Karpas-422 (cell line): Measurements from ENCODE around the gene SLC2A9. TPM values are rescaled to one million over a fixed set of nuclear protein-coding genes. Genes with fewer than 3 reads are reported as not detected.

Source experiments
- DNase-seq: peaks from one replicate; pipeline ENCODE4 v3.0.0-alpha.2; 2015
- H2AFZ ChIP-seq: fragments of 200-600 bp; sonication (generic); 2 replicates; pipeline ENCODE4 v1.6.1; 2014; ENCODE audit warnings: antibody characterized with exemption, low read length, mixed read lengths
- H3K27ac ChIP-seq: fragments of 200-600 bp; sonication (generic); 2 replicates; pipeline ENCODE4 v1.5.1; 2014; ENCODE audit warnings: mild to moderate bottlenecking, low read length, moderate library complexity
- H3K27me3 ChIP-seq: fragments of 200-600 bp; sonication (generic); 2 replicates; pipeline ENCODE4 v1.6.1; 2014; ENCODE audit warnings: low read length, mixed read lengths
- H3K36me3 ChIP-seq: fragments of 200-600 bp; sonication (generic); 2 replicates; pipeline ENCODE4 v1.6.1; 2014; ENCODE audit warnings: low read length, mixed read lengths; ENCODE audit not compliant: insufficient read depth
- H3K4me1 ChIP-seq: fragments of 200-600 bp; sonication (generic); 2 replicates; pipeline ENCODE4 v1.6.1; 2014; ENCODE audit warnings: mild to moderate bottlenecking, low read length, mixed read lengths
- H3K4me2 ChIP-seq: fragments of 200-600 bp; sonication (generic); 2 replicates; pipeline ENCODE4 v1.6.1; 2014; ENCODE audit warnings: low read length, low read depth, mild to moderate bottlenecking; ENCODE audit not compliant: poor library complexity, severe bottlenecking
- H3K4me3 ChIP-seq: fragments of 200-600 bp; sonication (generic); 2 replicates; pipeline ENCODE4 v1.5.1; 2014; ENCODE audit warnings: mild to moderate bottlenecking, antibody characterized with exemption, low read length, mixed read lengths
- H3K79me2 ChIP-seq: fragments of 200-600 bp; sonication (generic); 2 replicates; pipeline ENCODE4 v1.6.1; 2014; ENCODE audit warnings: mild to moderate bottlenecking, low read length, mixed read lengths
- H3K9ac ChIP-seq: fragments of 200-600 bp; sonication (generic); 2 replicates; pipeline ENCODE4 v1.6.0; 2014; ENCODE audit warnings: low read length
- H3K9me2 ChIP-seq: fragments of 200-600 bp; sonication (generic), shearing (Covaris generic); replicated peaks from 2 replicates; pipeline ENCODE4 v1.6.0; 2014; ENCODE audit warnings: mild to moderate bottlenecking, low read length, moderate library complexity; ENCODE audit not compliant: insufficient read depth
- H3K9me3 ChIP-seq: fragments of 300-700, 200-600 bp; sonication (generic); 2 replicates; pipeline ENCODE4 v1.6.1; 2014; ENCODE audit warnings: low read length, mixed read lengths
- H4K20me1 ChIP-seq: fragments of 200-600 bp; sonication (generic); 2 replicates; pipeline ENCODE4 v1.6.1; 2014; ENCODE audit warnings: mild to moderate bottlenecking, antibody characterized with exemption, low read length, low read depth; ENCODE audit not compliant: insufficient read depth
- total RNA-seq: library from RNA; depleted of rRNA; stranded (reverse); fragments of >200 nt; shearing (Covaris generic); gene quantifications from 2 replicates; pipeline ENCODE4 v1.2.3, GENCODE V29; 2014; ENCODE audit warnings: low replicate concordance

SLC2A9 gene
- total RNA-seq, 1 experiment from 2014 or later: 0.71 TPM

GRCh38 chr4:9895333-9895705 lies 126.0 kb downstream of the SLC2A9 start:
- Histone ChIP-seq H3K9ac (no peak overlapping the region), H3K36me3 (no peaks in the 10 kb centered on the region), H3K4me1 (no peaks in the 10 kb centered on the region), H3K27ac (no peak overlapping the region), H3K4me2 (no peak overlapping the region), H3K9me3 (no peaks in the 10 kb centered on the region), H2AFZ (no peak overlapping the region), H3K4me3 (no peak overlapping the region), H3K9me2 (no peaks in the 10 kb centered on the region), H4K20me1 (peaks cover 3% of the 10 kb centered on the region; the same call in 1 of the 2 replicates), H3K27me3 (no peaks in the 10 kb centered on the region; the same call in 1 of the 2 replicates), H3K79me2 (no peaks in the 10 kb centered on the region)
- DNase-seq: no peak

- no peak overlapping the region for H3K4me3 ChIP-seq
- no peaks in the 10 kb centered on the region for H3K4me1 ChIP-seq
- no peak overlapping the region for H2AFZ ChIP-seq
- H3K36me3 ChIP-seq: no peaks in the 10 kb centered on the region
- no peak for DNase-seq
- no peaks in the 10 kb centered on the region for H3K79me2 ChIP-seq
- H3K27me3 ChIP-seq: no peaks in the 10 kb centered on the region; the same call in 1 of the 2 replicates
- H4K20me1 ChIP-seq: peaks cover 3% of the 10 kb centered on the region; the same call in 1 of the 2 replicates
- no peaks in the 10 kb centered on the region for H3K9me3 ChIP-seq
- no peaks in the 10 kb centered on the region for H3K9me2 ChIP-seq
- no peak overlapping the region for H3K4me2 ChIP-seq
- H3K9ac ChIP-seq: no peak overlapping the region
- H3K27ac ChIP-seq: no peak overlapping the region
Measured at GRCh38 chr4:9894644-9895332, 126.5 kb downstream of the SLC2A9 start.

- no peak overlapping the region for H3K4me3 ChIP-seq
- no peaks in the 10 kb centered on the region for H3K9me2 ChIP-seq
- no peaks in the 10 kb centered on the region for H3K79me2 ChIP-seq
- H2AFZ ChIP-seq: no peak overlapping the region
- no peaks in the 10 kb centered on the region for H4K20me1 ChIP-seq
- no peaks in the 10 kb centered on the region; the same call in 1 of the 2 replicates for H3K27me3 ChIP-seq
- no peak overlapping the region for H3K27ac ChIP-seq
- DNase-seq: peak; percentile 17
- H3K36me3 ChIP-seq: no peaks in the 10 kb centered on the region
- no peaks in the 10 kb centered on the region for H3K9me3 ChIP-seq
- no peaks in the 10 kb centered on the region for H3K4me1 ChIP-seq
- H3K9ac ChIP-seq: no peak overlapping the region
- H3K4me2 ChIP-seq: no peak overlapping the region
Measured at GRCh38 chr4:9893329-9894108, 127.8 kb downstream of the SLC2A9 start.

GRCh38 chr4:9891740-9892139 lies 129.6 kb downstream of the SLC2A9 start:
- Histone ChIP-seq H3K36me3 (no peaks in the 10 kb centered on the region), H4K20me1 (no peaks in the 10 kb centered on the region), H3K9me2 (no peaks in the 10 kb centered on the region), H3K9ac (no peak overlapping the region), H3K27ac (no peak overlapping the region), H2AFZ (no peak overlapping the region), H3K4me2 (no peak overlapping the region), H3K4me3 (no peak overlapping the region), H3K79me2 (no peaks in the 10 kb centered on the region), H3K9me3 (no peaks in the 10 kb centered on the region), H3K27me3 (no peaks in the 10 kb centered on the region; the same call in 1 of the 2 replicates), H3K4me1 (no peaks in the 10 kb centered on the region)
- DNase-seq: peak; percentile 30

- H3K9ac ChIP-seq: no peak overlapping the region
- no peaks in the 10 kb centered on the region for H3K4me1 ChIP-seq
Measured at GRCh38 chr4:9891056-9891455, 130.2 kb downstream of the SLC2A9 start.

GRCh38 chr4:9889306-9889705 lies 132.0 kb downstream of the SLC2A9 start:
- Histone ChIP-seq H4K20me1 (no peaks in the 10 kb centered on the region), H3K9me3 (no peaks in the 10 kb centered on the region), H3K4me2 (no peak overlapping the region), H3K9me2 (no peaks in the 10 kb centered on the region), H3K4me3 (no peak overlapping the region), H3K79me2 (no peaks in the 10 kb centered on the region), H2AFZ (no peak overlapping the region), H3K9ac (no peak overlapping the region), H3K27me3 (no peaks in the 10 kb centered on the region), H3K4me1 (no peaks in the 10 kb centered on the region), H3K27ac (no peak overlapping the region), H3K36me3 (no peaks in the 10 kb centered on the region)
- DNase-seq: no peak

More at GRCh38 chr4:9891056-9891455, 130.2 kb downstream of the SLC2A9 start:
- H3K27ac ChIP-seq: no peak overlapping the region
- H2AFZ ChIP-seq: no peak overlapping the region
- no peaks in the 10 kb centered on the region for H3K27me3 ChIP-seq
- H3K79me2 ChIP-seq: no peaks in the 10 kb centered on the region
- no peaks in the 10 kb centered on the region for H3K36me3 ChIP-seq
- H3K4me2 ChIP-seq: no peak overlapping the region
- DNase-seq: no peak
- H3K4me3 ChIP-seq: no peak overlapping the region
- no peaks in the 10 kb centered on the region for H3K9me2 ChIP-seq
- H3K9me3 ChIP-seq: no peaks in the 10 kb centered on the region
- no peaks in the 10 kb centered on the region for H4K20me1 ChIP-seq

- H2AFZ ChIP-seq: no peak overlapping the region
- H3K27ac ChIP-seq: no peak overlapping the region
- no peak overlapping the region for H3K9ac ChIP-seq
- H3K79me2 ChIP-seq: no peaks in the 10 kb centered on the region
- H3K36me3 ChIP-seq: no peaks in the 10 kb centered on the region
- no peaks in the 10 kb centered on the region for H4K20me1 ChIP-seq
- no peaks in the 10 kb centered on the region for H3K27me3 ChIP-seq
- peaks cover 7% of the 10 kb centered on the region; the same call in 1 of the 2 replicates for H3K4me1 ChIP-seq
- no peaks in the 10 kb centered on the region for H3K9me2 ChIP-seq
- no peak overlapping the region for H3K4me3 ChIP-seq
- DNase-seq: no peak
- H3K9me3 ChIP-seq: no peaks in the 10 kb centered on the region
- H3K4me2 ChIP-seq: no peak overlapping the region
Measured at GRCh38 chr4:9885958-9886357, 135.3 kb downstream of the SLC2A9 start.

GRCh38 chr4:9880406-9881197 lies 140.7 kb downstream of the SLC2A9 start:
- DNase-seq: no peak
- Histone ChIP-seq H3K36me3 (no peaks in the 10 kb centered on the region), H3K4me3 (no peak overlapping the region), H3K4me1 (peaks cover 13% of the 10 kb centered on the region), H3K9ac (no peak overlapping the region), H3K27me3 (no peaks in the 10 kb centered on the region), H3K27ac (no peak overlapping the region), H3K9me3 (no peaks in the 10 kb centered on the region), H2AFZ (no peak overlapping the region), H3K79me2 (no peaks in the 10 kb centered on the region), H4K20me1 (no peaks in the 10 kb centered on the region), H3K4me2 (no peak overlapping the region), H3K9me2 (no peaks in the 10 kb centered on the region)
